Measurements from ENCODE around the gene FAM25G. TPM values are rescaled to one million over a fixed set of nuclear protein-coding genes. Genes with fewer than 3 reads are reported as not detected.
"Not testable (repeated sequence)": the region's sequence is repeated elsewhere in the genome, so short reads cannot be mapped to it uniquely, and the experiment has no call there.

Gene FAM25G
- total and polyA plus RNA-seq, 2 of the 8 experiments (the other 6 are each of a cell fraction or from before 2014, with no cell fraction given), result not detected

- H3K27me3 ChIP-seq (replicated peaks in 1 of 4; ENCODE audit: control insufficient read depth in 3 of 4, extremely low read depth in 1 of 4, insufficient read depth in 3 of 4, low read length in 3 of 4); H3K4me3 ChIP-seq (ENCODE audit: extremely low read depth in 1 of 4, insufficient read depth in 2 of 4, low read depth in 3 of 4, low read length in 4 of 4); H2BK5ac ChIP-seq (ENCODE audit: low read depth, low read length); H2AK5ac ChIP-seq (ENCODE audit: low read depth, low read length); H3K4ac ChIP-seq (replicated peaks; ENCODE audit: insufficient read length, low read depth, low read length); H3K27ac ChIP-seq (ENCODE audit: low read depth, low read length); H2BK15ac ChIP-seq (ENCODE audit: low read length); H4K20me1 ChIP-seq (replicated peaks in 1 of 2; ENCODE audit: control insufficient read depth in 1 of 2, insufficient read depth in 2 of 2, low read length in 2 of 2); H4K91ac ChIP-seq (replicated peaks; ENCODE audit: insufficient read length, low read length); H3K9me3 ChIP-seq (ENCODE audit: insufficient read depth in 2 of 2, low read depth in 1 of 2, low read length in 1 of 2); H4K8ac ChIP-seq (ENCODE audit: extremely low read depth, insufficient read depth, low read length); H3K79me2 ChIP-seq (ENCODE audit: control insufficient read depth in 1 of 2, insufficient read depth in 2 of 2, low read length in 2 of 2); H3K56ac ChIP-seq (replicated peaks; ENCODE audit: insufficient read length, low read depth, low read length); FAIRE-seq; H4K5ac ChIP-seq (ENCODE audit: insufficient read length, low read depth, low read length); POLR2A ChIA-PET (ENCODE audit: partially characterized antibody); H3K4me1 ChIP-seq (replicated peaks in 1 of 4; ENCODE audit: control insufficient read depth in 3 of 4, insufficient read depth in 4 of 4, low read length in 3 of 4); H3K18ac ChIP-seq (ENCODE audit: extremely low read depth, low read length); H2BK20ac ChIP-seq (ENCODE audit: low read length); CTCF ChIA-PET (ENCODE audit: partially characterized antibody); H3K4me2 ChIP-seq (ENCODE audit: insufficient read depth in 1 of 2, low read depth in 2 of 2, low read length in 2 of 2); H3K79me1 ChIP-seq (ENCODE audit: low read depth, low read length); DNase-seq (ENCODE audit: low read depth in 1 of 2, low spot score in 2 of 2); H2BK12ac ChIP-seq (ENCODE audit: low read depth, low read length); H3K14ac ChIP-seq (ENCODE audit: insufficient read length); H3K9ac ChIP-seq (replicated peaks in 1 of 4; ENCODE audit: extremely low read depth in 1 of 4, low read depth in 3 of 4, low read length in 3 of 4); H3K23ac ChIP-seq (ENCODE audit: insufficient read length); H3K36me3 ChIP-seq (ENCODE audit: control insufficient read depth in 2 of 4, insufficient read depth in 4 of 4, low read length in 3 of 4); H3K23me2 ChIP-seq (ENCODE audit: low read depth, low read length); H2AFZ ChIP-seq (ENCODE audit: low read length); H2BK120ac ChIP-seq (replicated peaks; ENCODE audit: low read depth, low read length): not testable (repeated sequence)
- 92% methylated on average over 3 of the region's 7 CpGs; no CpG with 5 or more reads in 1 of the 2 experiments for WGBS, 2 experiments (ENCODE audit: extremely low coverage in 1 of 2, insufficient coverage in 1 of 2, insufficient read length in 1 of 2, insufficient replicate concordance in 2 of 2, low coverage in 1 of 2, low lambda C conversion rate in 2 of 2, missing lambda C conversion rate in 1 of 2)
Observed at GRCh38 chr10:47467957-47468356, 23.5 kb downstream of the FAM25G start.

DNA sequence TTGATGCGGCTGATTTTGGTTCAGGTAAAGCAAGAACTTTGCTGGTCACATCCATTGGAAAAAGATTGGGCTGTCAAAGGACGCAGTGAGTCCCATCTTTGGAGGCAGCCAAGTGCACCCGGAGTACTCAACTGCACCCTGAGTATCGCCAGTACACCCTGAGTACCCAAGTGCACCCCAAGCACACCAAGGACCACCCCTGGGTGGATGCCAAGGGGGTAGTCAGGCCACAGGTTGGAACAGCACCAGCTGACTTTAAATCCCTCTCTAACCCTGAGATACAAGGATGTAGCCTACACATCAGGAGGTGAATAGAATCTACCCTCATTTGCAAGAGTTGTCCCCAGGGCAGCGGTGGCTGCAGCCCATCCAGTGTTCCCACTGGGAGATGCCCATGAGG is 24.0 kb downstream of the FAM25G start:
- H3K4me2 ChIP-seq (ENCODE audit: insufficient read depth in 1 of 2, low read depth in 2 of 2, low read length in 2 of 2); H3K79me1 ChIP-seq (ENCODE audit: low read depth, low read length); H4K20me1 ChIP-seq (replicated peaks in 1 of 2; ENCODE audit: control insufficient read depth in 1 of 2, insufficient read depth in 2 of 2, low read length in 2 of 2); H3K23me2 ChIP-seq (ENCODE audit: low read depth, low read length); H3K18ac ChIP-seq (ENCODE audit: extremely low read depth, low read length); CTCF ChIA-PET (ENCODE audit: partially characterized antibody); H3K23ac ChIP-seq (ENCODE audit: insufficient read length); H2AK5ac ChIP-seq (ENCODE audit: low read depth, low read length); H3K14ac ChIP-seq (ENCODE audit: insufficient read length); H2BK20ac ChIP-seq (ENCODE audit: low read length); FAIRE-seq; H3K9ac ChIP-seq (replicated peaks in 1 of 4; ENCODE audit: extremely low read depth in 1 of 4, low read depth in 3 of 4, low read length in 3 of 4); H3K9me3 ChIP-seq (ENCODE audit: insufficient read depth in 2 of 2, low read depth in 1 of 2, low read length in 1 of 2); H3K79me2 ChIP-seq (ENCODE audit: control insufficient read depth in 1 of 2, insufficient read depth in 2 of 2, low read length in 2 of 2); H3K4me1 ChIP-seq (replicated peaks in 1 of 4; ENCODE audit: control insufficient read depth in 3 of 4, insufficient read depth in 4 of 4, low read length in 3 of 4); DNase-seq (ENCODE audit: low read depth in 1 of 2, low spot score in 2 of 2); H3K4me3 ChIP-seq (ENCODE audit: extremely low read depth in 1 of 4, insufficient read depth in 2 of 4, low read depth in 3 of 4, low read length in 4 of 4); H2BK12ac ChIP-seq (ENCODE audit: low read depth, low read length); H3K27ac ChIP-seq (ENCODE audit: low read depth, low read length); H2AFZ ChIP-seq (ENCODE audit: low read length); H4K91ac ChIP-seq (replicated peaks; ENCODE audit: insufficient read length, low read length); H3K56ac ChIP-seq (replicated peaks; ENCODE audit: insufficient read length, low read depth, low read length); H3K36me3 ChIP-seq (ENCODE audit: control insufficient read depth in 2 of 4, insufficient read depth in 4 of 4, low read length in 3 of 4); H3K4ac ChIP-seq (replicated peaks; ENCODE audit: insufficient read length, low read depth, low read length); H2BK15ac ChIP-seq (ENCODE audit: low read length); H2BK5ac ChIP-seq (ENCODE audit: low read depth, low read length); POLR2A ChIA-PET (ENCODE audit: partially characterized antibody); H2BK120ac ChIP-seq (replicated peaks; ENCODE audit: low read depth, low read length); H4K5ac ChIP-seq (ENCODE audit: insufficient read length, low read depth, low read length); H3K27me3 ChIP-seq (replicated peaks in 1 of 4; ENCODE audit: control insufficient read depth in 3 of 4, extremely low read depth in 1 of 4, insufficient read depth in 3 of 4, low read length in 3 of 4); H4K8ac ChIP-seq (ENCODE audit: extremely low read depth, insufficient read depth, low read length): not testable (repeated sequence)
- 81% methylated on average over 4 of the region's 5 CpGs; no CpG with 5 or more reads in 1 of the 2 experiments for WGBS, 2 experiments (ENCODE audit: extremely low coverage in 1 of 2, insufficient coverage in 1 of 2, insufficient read length in 1 of 2, insufficient replicate concordance in 2 of 2, low coverage in 1 of 2, low lambda C conversion rate in 2 of 2, missing lambda C conversion rate in 1 of 2)
